Measurements from ENCODE around the gene NME9. TPM values are rescaled to one million over a fixed set of nuclear protein-coding genes. Genes with fewer than 3 reads are reported as not detected.

The NME9 gene
- total RNA-seq, 1 donor from 2014 or later, result not detected

DNA sequence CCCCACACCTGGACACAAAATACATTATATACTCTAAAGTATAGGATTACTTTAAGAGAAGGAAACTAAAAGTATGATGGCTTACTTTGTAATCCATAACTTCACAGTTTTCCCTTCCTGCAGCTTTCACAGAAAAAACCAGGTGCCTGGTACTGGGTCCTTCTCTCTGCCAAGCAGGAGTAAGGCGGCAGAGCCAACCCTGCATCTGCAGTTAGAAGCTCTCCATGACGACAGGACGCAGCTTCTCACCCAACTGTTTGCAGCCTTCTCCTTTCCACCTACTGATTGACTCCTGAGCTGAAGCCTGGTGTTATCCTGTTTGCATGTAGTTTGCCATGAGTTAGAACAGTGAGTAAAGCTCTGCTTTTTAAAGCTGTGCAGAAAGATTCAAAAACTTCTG lies 25.4 kb upstream of the NME9 start:
- Mint-ChIP-seq H3K36me3 (ENCODE audit: low read depth) (no peaks in the 10 kb centered on the region), H3K27ac (ENCODE audit: unreplicated experiment) (no peak overlapping the region), H3K9me3 (ENCODE audit: low read depth) (no peaks in the 10 kb centered on the region), H3K27me3 (ENCODE audit: low read depth) (no peaks in the 10 kb centered on the region), H3K4me1 (ENCODE audit: low read depth) (peaks cover 39% of the 10 kb centered on the region), H3K4me3 (ENCODE audit: unreplicated experiment) (no peak overlapping the region)
- TF ChIP-seq, protein P1, sequence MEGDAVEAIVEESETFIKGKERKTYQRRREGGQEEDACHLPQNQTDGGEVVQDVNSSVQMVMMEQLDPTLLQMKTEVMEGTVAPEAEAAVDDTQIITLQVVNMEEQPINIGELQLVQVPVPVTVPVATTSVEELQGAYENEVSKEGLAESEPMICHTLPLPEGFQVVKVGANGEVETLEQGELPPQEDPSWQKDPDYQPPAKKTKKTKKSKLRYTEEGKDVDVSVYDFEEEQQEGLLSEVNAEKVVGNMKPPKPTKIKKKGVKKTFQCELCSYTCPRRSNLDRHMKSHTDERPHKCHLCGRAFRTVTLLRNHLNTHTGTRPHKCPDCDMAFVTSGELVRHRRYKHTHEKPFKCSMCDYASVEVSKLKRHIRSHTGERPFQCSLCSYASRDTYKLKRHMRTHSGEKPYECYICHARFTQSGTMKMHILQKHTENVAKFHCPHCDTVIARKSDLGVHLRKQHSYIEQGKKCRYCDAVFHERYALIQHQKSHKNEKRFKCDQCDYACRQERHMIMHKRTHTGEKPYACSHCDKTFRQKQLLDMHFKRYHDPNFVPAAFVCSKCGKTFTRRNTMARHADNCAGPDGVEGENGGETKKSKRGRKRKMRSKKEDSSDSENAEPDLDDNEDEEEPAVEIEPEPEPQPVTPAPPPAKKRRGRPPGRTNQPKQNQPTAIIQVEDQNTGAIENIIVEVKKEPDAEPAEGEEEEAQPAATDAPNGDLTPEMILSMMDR (IDR thresholded peaks at IDR 0.05), result no peak
- no peak for DNase-seq (ENCODE audit: low spot score)

DNA sequence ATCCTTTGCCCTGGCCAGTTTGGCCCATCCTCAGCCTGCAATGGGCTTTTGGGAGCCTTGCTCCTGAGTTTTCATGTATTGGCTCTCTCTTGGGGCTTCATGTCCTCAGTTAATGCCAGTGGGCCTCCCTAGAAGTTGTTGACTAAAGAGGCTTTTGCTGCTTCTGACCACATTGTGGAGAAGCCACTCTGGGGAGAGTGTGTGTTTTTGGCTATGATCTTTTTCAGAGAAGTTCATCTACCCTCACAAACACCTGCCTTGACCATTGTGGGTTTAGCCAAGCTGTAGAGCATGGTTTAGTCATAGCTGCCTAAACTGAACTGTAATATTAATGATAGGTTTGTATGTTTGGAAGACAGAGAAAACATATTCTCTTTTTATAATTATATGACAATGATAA lies 24.7 kb upstream of the NME9 start:
- Mint-ChIP-seq H3K9me3 (ENCODE audit: low read depth) (no peaks in the 10 kb centered on the region), H3K27ac (ENCODE audit: unreplicated experiment) (no peak overlapping the region), H3K36me3 (ENCODE audit: low read depth) (no peaks in the 10 kb centered on the region), H3K4me3 (ENCODE audit: unreplicated experiment) (no peak overlapping the region), H3K4me1 (ENCODE audit: low read depth) (peaks cover 43% of the 10 kb centered on the region), H3K27me3 (ENCODE audit: low read depth) (no peaks in the 10 kb centered on the region)
- TF ChIP-seq, protein P1 (IDR thresholded peaks at IDR 0.05), result no peak
- no peak for DNase-seq (ENCODE audit: low spot score)

DNA sequence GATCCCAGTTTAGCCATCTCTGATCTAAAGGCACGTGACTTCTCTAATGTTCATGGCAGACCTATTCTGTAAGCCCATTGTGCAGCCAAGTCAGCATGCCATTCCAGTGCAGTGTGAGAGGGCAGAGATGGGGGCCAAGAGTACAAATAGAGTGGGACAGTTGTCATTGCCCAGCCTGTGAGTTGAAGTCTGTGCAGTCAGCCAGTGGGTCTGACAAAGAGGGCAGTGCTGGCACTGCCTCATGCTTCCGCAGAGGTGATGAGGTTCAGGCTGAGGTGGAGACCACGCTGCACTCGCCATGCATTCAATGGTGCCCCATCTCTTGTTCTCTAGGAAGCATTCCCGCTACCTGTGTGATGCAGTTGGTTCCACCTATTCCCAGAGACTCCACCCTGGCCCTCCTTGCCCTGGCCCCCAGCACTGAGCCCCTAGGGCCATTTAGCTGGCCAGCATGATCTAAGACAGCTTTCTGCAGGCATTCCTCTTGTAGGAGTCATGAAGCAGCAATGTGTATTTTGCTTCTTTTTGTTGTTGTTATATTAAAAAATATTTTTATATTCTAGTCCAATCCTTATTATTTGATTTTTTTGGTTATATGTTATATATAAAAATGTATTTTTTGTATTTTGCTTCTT lies 22.4 kb upstream of the NME9 start:
- Mint-ChIP-seq H3K4me1 (ENCODE audit: low read depth) (peaks cover 48% of the 10 kb centered on the region), H3K27ac (ENCODE audit: unreplicated experiment) (no peak overlapping the region), H3K4me3 (ENCODE audit: unreplicated experiment) (no peak overlapping the region), H3K36me3 (ENCODE audit: low read depth) (no peaks in the 10 kb centered on the region), H3K27me3 (ENCODE audit: low read depth) (no peaks in the 10 kb centered on the region), H3K9me3 (ENCODE audit: low read depth) (no peaks in the 10 kb centered on the region)
- no peak for DNase-seq (ENCODE audit: low spot score)
- TF ChIP-seq, protein P1 (IDR thresholded peaks at IDR 0.05), result no peak

DNA sequence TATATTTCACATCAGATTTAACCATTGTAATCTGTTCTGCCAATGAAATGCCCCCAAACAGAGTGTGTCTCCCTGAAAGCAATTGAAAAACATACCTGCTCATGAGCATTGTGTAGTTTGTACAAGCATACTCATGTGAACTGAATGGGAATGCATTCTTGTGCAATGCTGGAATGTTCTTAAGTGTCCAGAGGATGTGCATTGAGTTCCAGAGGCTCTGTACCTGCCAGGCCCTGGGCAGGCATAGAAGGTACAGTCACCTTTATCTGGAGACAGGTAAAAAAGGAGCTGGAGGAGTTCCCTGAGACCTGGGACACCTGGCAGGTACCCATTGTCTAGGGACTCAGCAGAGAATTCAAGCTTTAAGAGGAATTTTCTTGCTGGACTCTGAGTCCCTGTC lies 21.5 kb upstream of the NME9 start:
- Mint-ChIP-seq H3K9me3 (ENCODE audit: low read depth) (no peaks in the 10 kb centered on the region), H3K27me3 (ENCODE audit: low read depth) (no peaks in the 10 kb centered on the region), H3K36me3 (ENCODE audit: low read depth) (no peaks in the 10 kb centered on the region), H3K4me1 (ENCODE audit: low read depth) (peaks cover 41% of the 10 kb centered on the region), H3K4me3 (ENCODE audit: unreplicated experiment) (no peak overlapping the region), H3K27ac (ENCODE audit: unreplicated experiment) (no peak overlapping the region)
- DNase-seq (ENCODE audit: low spot score), result no peak
- TF ChIP-seq, protein P1 (IDR thresholded peaks at IDR 0.05), result no peak

DNA sequence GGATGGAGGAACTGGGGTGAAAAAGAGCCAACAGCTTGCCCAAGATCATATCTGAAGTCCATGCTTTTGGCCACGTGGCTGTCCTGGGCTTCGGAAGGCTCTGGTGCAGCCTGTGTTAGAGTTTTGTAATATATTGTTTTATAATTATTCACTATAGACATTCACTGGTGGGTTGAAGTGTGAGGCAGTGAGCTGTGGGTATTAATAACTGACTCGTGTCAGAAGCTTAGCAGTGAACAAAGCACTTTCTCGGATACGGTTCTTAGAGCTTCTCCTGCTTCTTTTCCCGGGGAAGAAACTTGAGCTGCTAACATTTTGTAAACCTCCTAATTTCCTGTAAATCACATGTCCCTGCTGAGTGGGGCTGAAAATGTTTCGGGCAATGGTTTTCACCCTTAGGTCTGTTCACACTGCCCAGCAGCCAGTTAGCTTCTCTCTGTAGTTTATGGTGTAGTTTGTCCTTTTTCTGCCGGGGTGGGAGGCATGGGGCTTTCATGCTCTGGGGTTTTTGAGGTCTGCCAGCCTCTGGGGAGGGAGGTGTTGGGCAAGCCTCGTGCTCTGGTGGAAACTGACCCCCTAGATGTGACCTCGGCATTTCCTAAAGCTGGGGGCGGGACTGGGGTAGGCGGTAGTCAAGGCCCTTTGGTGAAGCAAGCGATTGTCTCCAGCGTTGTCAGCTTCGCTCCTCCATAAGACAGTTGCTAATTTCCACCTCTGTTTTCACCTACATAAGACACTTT lies 20.4 kb upstream of the NME9 start:
- H3K27ac Mint-ChIP-seq (ENCODE audit: unreplicated experiment), result peak overlapping the region; percentile 87
- peaks cover 41% of the 10 kb centered on the region for H3K4me1 Mint-ChIP-seq (ENCODE audit: low read depth)
- no peaks in the 10 kb centered on the region for H3K36me3 Mint-ChIP-seq (ENCODE audit: low read depth)
- H3K9me3 Mint-ChIP-seq (ENCODE audit: low read depth), result no peaks in the 10 kb centered on the region
- TF ChIP-seq, protein P1 (IDR thresholded peaks at IDR 0.05), result no peak
- H3K4me3 Mint-ChIP-seq (ENCODE audit: unreplicated experiment), result peak overlapping the region; percentile 80
- no peak for DNase-seq (ENCODE audit: low spot score)
- H3K27me3 Mint-ChIP-seq (ENCODE audit: low read depth), result no peaks in the 10 kb centered on the region
